Prostate gland (tissue), 2 donors: Measurements from ENCODE around the gene CAB39.

ENCODE experiments used
- POLR2AphosphoS5 ChIP-seq: sonication (generic); formaldehyde crosslinking; IDR thresholded peaks from one replicate; pipeline ENCODE4 v1.6.1; 2017; ENCODE audit warnings: antibody characterized with exemption
- TF ChIP-seq, protein P1 (sequence below), 4 experiments: fragments of 200-600 bp in 2 of 4; fragments of 450-650 bp in 2 of 4; sonication (generic) in 2 of 4; IDR thresholded peaks; 1 replicate in 3 of 4; 2 replicates in 1 of 4; pipeline ENCODE4 v1.5.1; 2016 to 2019; ENCODE audit warnings: antibody characterized with exemption in 4 of 4, mild to moderate bottlenecking in 2 of 4, moderate library complexity in 2 of 4

- TF ChIP-seq, protein P1, sequence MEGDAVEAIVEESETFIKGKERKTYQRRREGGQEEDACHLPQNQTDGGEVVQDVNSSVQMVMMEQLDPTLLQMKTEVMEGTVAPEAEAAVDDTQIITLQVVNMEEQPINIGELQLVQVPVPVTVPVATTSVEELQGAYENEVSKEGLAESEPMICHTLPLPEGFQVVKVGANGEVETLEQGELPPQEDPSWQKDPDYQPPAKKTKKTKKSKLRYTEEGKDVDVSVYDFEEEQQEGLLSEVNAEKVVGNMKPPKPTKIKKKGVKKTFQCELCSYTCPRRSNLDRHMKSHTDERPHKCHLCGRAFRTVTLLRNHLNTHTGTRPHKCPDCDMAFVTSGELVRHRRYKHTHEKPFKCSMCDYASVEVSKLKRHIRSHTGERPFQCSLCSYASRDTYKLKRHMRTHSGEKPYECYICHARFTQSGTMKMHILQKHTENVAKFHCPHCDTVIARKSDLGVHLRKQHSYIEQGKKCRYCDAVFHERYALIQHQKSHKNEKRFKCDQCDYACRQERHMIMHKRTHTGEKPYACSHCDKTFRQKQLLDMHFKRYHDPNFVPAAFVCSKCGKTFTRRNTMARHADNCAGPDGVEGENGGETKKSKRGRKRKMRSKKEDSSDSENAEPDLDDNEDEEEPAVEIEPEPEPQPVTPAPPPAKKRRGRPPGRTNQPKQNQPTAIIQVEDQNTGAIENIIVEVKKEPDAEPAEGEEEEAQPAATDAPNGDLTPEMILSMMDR (IDR thresholded peaks at IDR 0.05), result no peak
- TF ChIP-seq POLR2AphosphoS5, result no peak
Observed at GRCh38 chr2:230723363-230723762, 10.7 kb downstream of the CAB39 start.
